A673 (cell line): ENCODE measurements around the gene TMEM107. TPM values are rescaled to one million over a fixed set of nuclear protein-coding genes. Genes with fewer than 3 reads are reported as not detected.
A peak's percentile ranks its signal among the peaks of the same experiment; 100 is the strongest.

Experiments used
- BruUV-seq: library from RNA; stranded (reverse); fragments of 400-500 nt; replicated peaks from 2 replicates; lab custom pipeline; 2021; lab: Mats Ljungman, UMichigan
- CTCF ChIA-PET: fragments of 300-600 bp; sonication (Branson Sonifier 250); formaldehyde crosslinking; loops from one replicate; lab custom pipeline; 2022; ENCODE audit warnings: antibody characterized with exemption; lab: Charles Lee
- POLR2A ChIA-PET: fragments of 300-600 bp; sonication (Branson Sonifier 250); formaldehyde crosslinking; loops from one replicate; lab custom pipeline; 2022; ENCODE audit warnings: antibody characterized with exemption; ENCODE audit not compliant: low non-redundant PET; lab: Charles Lee
- DNase-seq: peaks from one replicate; pipeline ENCODE4 v3.0.0-alpha.2; 2015; ENCODE audit warnings: low spot score
- H3K27ac ChIP-seq: fragments of 200-600 bp; sonication (generic); 2 replicates; pipeline ENCODE4 v1.5.1; 2016; ENCODE audit warnings: mixed run types, low read depth, mild to moderate bottlenecking, mixed read lengths, antibody characterized with exemption, low read length; ENCODE audit not compliant: poor library complexity, severe bottlenecking
- H3K27me3 ChIP-seq: fragments of 200-600 bp; sonication (generic); replicated peaks from 2 replicates; pipeline ENCODE4 v1.6.1; 2017; ENCODE audit warnings: mixed run types, low read depth, mild to moderate bottlenecking, mixed read lengths, antibody characterized with exemption, low read length; ENCODE audit not compliant: insufficient read depth, poor library complexity
- H3K36me3 ChIP-seq: fragments of 200-600 bp; sonication (generic); 2 replicates; pipeline ENCODE4 v1.6.1; 2016; ENCODE audit warnings: mixed run types, mild to moderate bottlenecking, mixed read lengths, antibody characterized with exemption, low read length; ENCODE audit not compliant: insufficient read depth, poor library complexity, severe bottlenecking
- H3K4me1 ChIP-seq: fragments of 200-600 bp; sonication (generic); 2 replicates; pipeline ENCODE4 v1.6.1; 2017; ENCODE audit warnings: mixed run types, mild to moderate bottlenecking, mixed read lengths, antibody characterized with exemption, low read length; ENCODE audit not compliant: insufficient read depth, poor library complexity, severe bottlenecking
- H3K4me3 ChIP-seq: fragments of 200-600 bp; sonication (generic); 2 replicates; pipeline ENCODE4 v1.5.1; 2016; ENCODE audit warnings: low read depth, mixed run types, mild to moderate bottlenecking, mixed read lengths, low read length; ENCODE audit not compliant: poor library complexity, severe bottlenecking
- H3K9me3 ChIP-seq: fragments of 200-600 bp; sonication (generic); 2 replicates; pipeline ENCODE4 v1.6.1; 2016; ENCODE audit warnings: mixed run types, low read depth, mild to moderate bottlenecking, mixed read lengths, antibody characterized with exemption, low read length; ENCODE audit not compliant: poor library complexity, severe bottlenecking
- EZH2 ChIP-seq: fragments of 200-600 bp; sonication (generic); IDR thresholded peaks from 2 replicates; pipeline ENCODE4 v1.6.1; 2017; ENCODE audit warnings: borderline replicate concordance, low read depth, mild to moderate bottlenecking, mixed read lengths, antibody characterized with exemption, low read length; ENCODE audit not compliant: poor library complexity, severe bottlenecking
- intact Hi-C: fragments of 100-400 bp; cut with micrococcal nuclease; formaldehyde crosslinking; loops from one replicate; pipeline ENCODE4 v1.10.0; 2022; ENCODE audit not compliant: unreplicated experiment
- total RNA-seq: library from RNA; stranded (reverse); gene quantifications from 2 replicates; pipeline ENCODE4 v1.2.3, GENCODE V29; 2021
- TF ChIP-seq, protein P1 (sequence below): fragments of 300-800, 200-600 bp; sonication (generic); conservative IDR thresholded peaks from 2 replicates; pipeline ENCODE4 v1.5.1; 2017; ENCODE audit warnings: low read depth, mild to moderate bottlenecking, antibody characterized with exemption, low read length, moderate library complexity, mixed read lengths

Gene TMEM107
- total RNA-seq, 1 experiment from 2014 or later, result 19.4 TPM

DNA sequence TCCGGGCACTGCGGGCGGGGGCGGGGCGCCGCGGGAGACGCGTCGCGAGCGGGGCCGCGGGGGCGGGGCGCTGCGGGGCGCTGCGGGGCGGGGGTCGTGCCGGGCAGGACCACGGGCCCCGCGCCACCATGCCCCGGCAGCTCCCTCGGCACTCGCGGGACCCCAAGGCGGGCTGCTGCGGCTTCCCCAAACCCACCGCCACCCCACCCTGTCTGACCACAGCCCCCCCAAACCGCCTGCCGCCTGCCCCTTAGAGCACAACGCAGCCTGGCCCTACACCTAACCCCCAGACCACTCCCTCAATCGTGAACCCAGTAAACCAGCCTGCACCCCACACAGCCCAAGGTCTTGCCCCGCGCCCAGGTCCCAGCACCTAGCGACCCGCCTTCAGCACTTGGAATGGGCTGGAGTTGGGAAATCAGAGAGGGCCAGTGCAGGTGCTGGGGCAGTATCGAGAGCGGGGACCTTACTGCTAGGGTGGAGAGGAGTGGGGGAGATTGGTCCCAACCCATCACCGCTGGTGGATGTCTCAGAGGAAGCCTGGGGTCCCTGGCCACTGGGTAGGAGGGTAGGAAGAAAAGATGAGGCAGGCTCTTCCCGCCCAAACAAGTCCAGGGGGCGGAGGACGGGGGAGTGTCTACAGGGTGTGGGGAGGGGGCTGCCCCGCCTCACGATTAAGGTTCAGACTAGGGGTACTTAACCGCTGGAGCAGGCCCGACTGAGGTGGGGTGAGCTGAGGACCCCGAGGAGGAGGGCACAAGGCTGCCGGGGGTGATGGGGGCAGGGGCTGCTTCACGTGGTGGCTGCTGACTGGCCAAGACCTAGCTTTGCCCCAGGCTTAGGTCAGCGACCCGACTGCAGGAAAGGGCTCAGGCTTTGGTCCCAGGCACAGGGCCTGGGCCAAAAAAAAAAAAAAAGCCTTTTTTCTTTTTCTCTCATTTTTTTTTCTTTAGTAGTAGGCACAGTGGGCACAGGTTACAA is 12.9 kb downstream of the TMEM107 start:
- no peaks in the 10 kb centered on the region for H3K9me3 ChIP-seq

DNA sequence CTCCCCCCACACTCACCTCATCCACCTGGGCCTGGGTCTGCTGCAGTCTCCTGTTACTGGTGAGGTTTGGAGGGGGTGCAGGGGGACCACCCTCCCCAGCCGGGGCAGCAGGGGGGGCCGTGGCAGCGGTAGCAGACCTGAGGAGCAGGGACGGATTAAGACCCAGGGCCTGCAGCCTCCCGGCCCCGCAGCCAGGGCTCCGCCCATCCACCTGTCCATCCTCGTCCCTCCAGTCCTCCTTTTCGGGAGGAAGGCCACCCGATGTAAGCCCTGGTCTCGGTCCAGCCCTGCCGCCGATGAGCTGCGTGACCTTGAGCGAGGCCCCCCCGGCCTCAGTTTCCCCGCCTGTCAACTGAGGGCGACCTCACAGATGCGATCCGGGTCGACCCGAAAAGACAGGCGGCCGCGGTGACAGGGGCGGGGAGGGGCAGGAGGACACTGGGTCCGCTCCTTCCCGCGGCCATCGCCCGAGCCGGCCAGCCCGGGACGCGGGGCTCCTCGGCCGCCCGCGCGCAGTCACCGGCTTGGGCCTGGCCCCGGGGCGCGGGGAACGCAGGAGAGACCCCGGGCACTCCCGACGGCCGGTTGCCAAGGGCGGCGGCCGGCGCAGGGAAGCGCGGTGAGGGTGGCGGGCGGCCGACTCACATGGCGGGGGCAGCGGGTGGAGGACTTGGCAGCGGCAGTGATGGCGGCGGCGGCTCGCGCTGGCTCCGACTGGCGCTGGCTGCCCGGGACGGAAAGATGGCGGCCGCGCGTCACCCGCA is 13.8 kb downstream of the TMEM107 start, which contains the start of gene VAMP2:
VAMP2 (minus strand) TSS at position 716 of the 764 bp plus-strand sequence; CDS start at position 647, 69 bp downstream.
- BruUV-seq, result no TSS peak
- DNase-seq, result peak; percentile 80
- Histone ChIP-seq H3K27me3 (no peaks in the 10 kb centered on the region), H3K4me3 (peak within 1 kb of the TSS; percentile 100), H3K36me3 (peaks cover 22% of the 10 kb centered on the region), H3K27ac (peak within 1 kb of the TSS; percentile 97), H3K9me3 (no peaks in the 10 kb centered on the region), H3K4me1 (peaks cover 32% of the 10 kb centered on the region)
- intact Hi-C loops, result no loop called here
- ChIA-PET CTCF (no interaction called here), POLR2A (no interaction called here)
- TF ChIP-seq, protein P1, sequence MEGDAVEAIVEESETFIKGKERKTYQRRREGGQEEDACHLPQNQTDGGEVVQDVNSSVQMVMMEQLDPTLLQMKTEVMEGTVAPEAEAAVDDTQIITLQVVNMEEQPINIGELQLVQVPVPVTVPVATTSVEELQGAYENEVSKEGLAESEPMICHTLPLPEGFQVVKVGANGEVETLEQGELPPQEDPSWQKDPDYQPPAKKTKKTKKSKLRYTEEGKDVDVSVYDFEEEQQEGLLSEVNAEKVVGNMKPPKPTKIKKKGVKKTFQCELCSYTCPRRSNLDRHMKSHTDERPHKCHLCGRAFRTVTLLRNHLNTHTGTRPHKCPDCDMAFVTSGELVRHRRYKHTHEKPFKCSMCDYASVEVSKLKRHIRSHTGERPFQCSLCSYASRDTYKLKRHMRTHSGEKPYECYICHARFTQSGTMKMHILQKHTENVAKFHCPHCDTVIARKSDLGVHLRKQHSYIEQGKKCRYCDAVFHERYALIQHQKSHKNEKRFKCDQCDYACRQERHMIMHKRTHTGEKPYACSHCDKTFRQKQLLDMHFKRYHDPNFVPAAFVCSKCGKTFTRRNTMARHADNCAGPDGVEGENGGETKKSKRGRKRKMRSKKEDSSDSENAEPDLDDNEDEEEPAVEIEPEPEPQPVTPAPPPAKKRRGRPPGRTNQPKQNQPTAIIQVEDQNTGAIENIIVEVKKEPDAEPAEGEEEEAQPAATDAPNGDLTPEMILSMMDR, result no peak
- TF ChIP-seq EZH2, result no peak

More for the DNA sequence above, 12.9 kb downstream of the TMEM107 start:
- Histone ChIP-seq H3K27me3 (no peaks in the 10 kb centered on the region), H3K36me3 (peaks cover 21% of the 10 kb centered on the region), H3K27ac (peak overlapping the region; percentile 97), H3K4me1 (peaks cover 32% of the 10 kb centered on the region), H3K4me3 (peak overlapping the region; percentile 100)
- POLR2A ChIA-PET, result interaction anchor here (1.0 kb wide), 1 partner anchor 10 kb away, joined by 5 read pairs; no protein-coding TSS in a partner anchor
- CTCF ChIA-PET, result no interaction called here
- BruUV-seq, result no TSS peak
- TF ChIP-seq, protein P1, result no peak
- TF ChIP-seq EZH2, result no peak
- intact Hi-C loops, result no loop called here
- DNase-seq, result no peak
